A673 (cell line): ENCODE results near the gene SLC16A11.

Source experiments
- EZH2 ChIP-seq: fragments of 200-600 bp; sonication (generic); IDR thresholded peaks from 2 replicates; pipeline ENCODE4 v1.6.1; 2017; ENCODE audit warnings: borderline replicate concordance, low read depth, mild to moderate bottlenecking, mixed read lengths, antibody characterized with exemption, low read length; ENCODE audit not compliant: poor library complexity, severe bottlenecking
- TF ChIP-seq, protein P1 (sequence below): fragments of 300-800, 200-600 bp; sonication (generic); conservative IDR thresholded peaks from 2 replicates; pipeline ENCODE4 v1.5.1; 2017; ENCODE audit warnings: low read depth, mild to moderate bottlenecking, antibody characterized with exemption, low read length, moderate library complexity, mixed read lengths

DNA sequence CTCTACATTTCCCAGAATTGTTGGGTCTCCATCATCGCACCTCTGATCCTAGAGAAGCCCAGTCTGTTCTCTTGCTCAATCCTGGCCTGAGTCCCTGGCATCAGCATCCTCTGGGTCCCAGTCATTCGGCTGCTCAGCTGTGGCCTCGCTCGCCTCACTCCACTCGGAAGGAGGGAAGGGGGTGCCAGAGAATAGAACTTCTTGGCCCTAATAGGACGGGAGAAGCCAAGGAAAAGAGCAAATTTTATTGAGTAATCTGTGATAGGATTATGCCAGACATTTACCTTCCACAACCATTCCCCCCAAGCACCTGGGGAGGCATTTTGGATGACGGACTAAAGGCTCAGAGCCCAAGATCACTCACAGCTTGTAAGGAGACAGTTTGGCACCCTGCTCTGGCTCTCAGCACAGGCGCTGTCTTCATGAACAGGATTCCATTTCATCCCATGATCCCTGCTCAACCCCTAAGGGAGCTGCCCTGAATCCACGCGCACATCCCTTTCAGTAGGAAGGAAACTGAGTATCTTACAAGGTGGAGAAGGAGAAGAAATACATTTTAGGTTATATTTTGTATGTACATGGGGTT, 36.7 kb upstream of the SLC16A11 start:
- TF ChIP-seq, protein P1, sequence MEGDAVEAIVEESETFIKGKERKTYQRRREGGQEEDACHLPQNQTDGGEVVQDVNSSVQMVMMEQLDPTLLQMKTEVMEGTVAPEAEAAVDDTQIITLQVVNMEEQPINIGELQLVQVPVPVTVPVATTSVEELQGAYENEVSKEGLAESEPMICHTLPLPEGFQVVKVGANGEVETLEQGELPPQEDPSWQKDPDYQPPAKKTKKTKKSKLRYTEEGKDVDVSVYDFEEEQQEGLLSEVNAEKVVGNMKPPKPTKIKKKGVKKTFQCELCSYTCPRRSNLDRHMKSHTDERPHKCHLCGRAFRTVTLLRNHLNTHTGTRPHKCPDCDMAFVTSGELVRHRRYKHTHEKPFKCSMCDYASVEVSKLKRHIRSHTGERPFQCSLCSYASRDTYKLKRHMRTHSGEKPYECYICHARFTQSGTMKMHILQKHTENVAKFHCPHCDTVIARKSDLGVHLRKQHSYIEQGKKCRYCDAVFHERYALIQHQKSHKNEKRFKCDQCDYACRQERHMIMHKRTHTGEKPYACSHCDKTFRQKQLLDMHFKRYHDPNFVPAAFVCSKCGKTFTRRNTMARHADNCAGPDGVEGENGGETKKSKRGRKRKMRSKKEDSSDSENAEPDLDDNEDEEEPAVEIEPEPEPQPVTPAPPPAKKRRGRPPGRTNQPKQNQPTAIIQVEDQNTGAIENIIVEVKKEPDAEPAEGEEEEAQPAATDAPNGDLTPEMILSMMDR: no peak
- TF ChIP-seq EZH2: no peak
